Measurements from ENCODE around the gene TSPO2.
A peak's percentile ranks its signal among the peaks of the same experiment; 100 is the strongest.

Gene TSPO2

GRCh38 chr6:41049955-41050354 is 7.7 kb downstream of the TSPO2 start:
- no peak for DNase-seq
- Histone ChIP-seq H3K4me2 (ENCODE audit: insufficient read depth, low read length) (no peak overlapping the region), H3K27ac (ENCODE audit: low read length) (no peak overlapping the region)

GRCh38 chr6:41050536-41050935 is 8.3 kb downstream of the TSPO2 start:
- TF ChIP-seq, protein P1, sequence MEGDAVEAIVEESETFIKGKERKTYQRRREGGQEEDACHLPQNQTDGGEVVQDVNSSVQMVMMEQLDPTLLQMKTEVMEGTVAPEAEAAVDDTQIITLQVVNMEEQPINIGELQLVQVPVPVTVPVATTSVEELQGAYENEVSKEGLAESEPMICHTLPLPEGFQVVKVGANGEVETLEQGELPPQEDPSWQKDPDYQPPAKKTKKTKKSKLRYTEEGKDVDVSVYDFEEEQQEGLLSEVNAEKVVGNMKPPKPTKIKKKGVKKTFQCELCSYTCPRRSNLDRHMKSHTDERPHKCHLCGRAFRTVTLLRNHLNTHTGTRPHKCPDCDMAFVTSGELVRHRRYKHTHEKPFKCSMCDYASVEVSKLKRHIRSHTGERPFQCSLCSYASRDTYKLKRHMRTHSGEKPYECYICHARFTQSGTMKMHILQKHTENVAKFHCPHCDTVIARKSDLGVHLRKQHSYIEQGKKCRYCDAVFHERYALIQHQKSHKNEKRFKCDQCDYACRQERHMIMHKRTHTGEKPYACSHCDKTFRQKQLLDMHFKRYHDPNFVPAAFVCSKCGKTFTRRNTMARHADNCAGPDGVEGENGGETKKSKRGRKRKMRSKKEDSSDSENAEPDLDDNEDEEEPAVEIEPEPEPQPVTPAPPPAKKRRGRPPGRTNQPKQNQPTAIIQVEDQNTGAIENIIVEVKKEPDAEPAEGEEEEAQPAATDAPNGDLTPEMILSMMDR (IDR thresholded peaks at IDR 0.05; ENCODE audit: borderline replicate concordance, extremely low read depth, low read length, poor library complexity, severe bottlenecking): no peak
- TF ChIP-seq EZH2 (IDR thresholded peaks at IDR 0.05; ENCODE audit: borderline replicate concordance, low read depth, low read length, severe bottlenecking): no peak
- Histone ChIP-seq H3K4me1 (ENCODE audit: insufficient read depth, low read length) (peaks cover 14% of the 10 kb centered on the region), H3K79me2 (ENCODE audit: insufficient read depth, low read length) (no peaks in the 10 kb centered on the region), H3K4me2 (ENCODE audit: insufficient read depth, low read length) (no peak overlapping the region), H4K20me1 (ENCODE audit: insufficient read depth, low read length) (no peaks in the 10 kb centered on the region), H3K9ac (ENCODE audit: low read depth, low read length) (no peak overlapping the region), H3K4me3 (ENCODE audit: low read depth in 1 of 2, low read length in 2 of 2) (no peak overlapping the region), H3K27ac (ENCODE audit: low read length) (no peak overlapping the region), H3K9me3 (ENCODE audit: insufficient read depth, low read length, severe bottlenecking) (no peaks in the 10 kb centered on the region), H2AFZ (ENCODE audit: low read depth, low read length) (no peak overlapping the region), H3K36me3 (ENCODE audit: insufficient read depth, low read length) (no peaks in the 10 kb centered on the region), H3K27me3 (ENCODE audit: insufficient read depth, low read length, poor library complexity) (no peaks in the 10 kb centered on the region)
- ATAC-seq (ENCODE audit: insufficient read depth, low read depth): no peak
- DNase-seq: no peak

More at GRCh38 chr6:41049955-41050354, 7.7 kb downstream of the TSPO2 start:
- H3K4me1 ChIP-seq (ENCODE audit: insufficient read depth, low read length): peaks cover 14% of the 10 kb centered on the region
- no peak for ATAC-seq (ENCODE audit: insufficient read depth, low read depth)
- H4K20me1 ChIP-seq (ENCODE audit: insufficient read depth, low read length): no peaks in the 10 kb centered on the region
- no peaks in the 10 kb centered on the region for H3K27me3 ChIP-seq (ENCODE audit: insufficient read depth, low read length, poor library complexity)
- H3K79me2 ChIP-seq (ENCODE audit: insufficient read depth, low read length): no peaks in the 10 kb centered on the region
- no peak overlapping the region for H2AFZ ChIP-seq (ENCODE audit: low read depth, low read length)
- H3K9me3 ChIP-seq (ENCODE audit: insufficient read depth, low read length, severe bottlenecking): no peaks in the 10 kb centered on the region
- H3K36me3 ChIP-seq (ENCODE audit: insufficient read depth, low read length): no peaks in the 10 kb centered on the region
- no peak overlapping the region for H3K4me3 ChIP-seq (ENCODE audit: low read depth in 1 of 2, low read length in 2 of 2)
- no peak for TF ChIP-seq EZH2 (IDR thresholded peaks at IDR 0.05; ENCODE audit: borderline replicate concordance, low read depth, low read length, severe bottlenecking)
- TF ChIP-seq, protein P1 (IDR thresholded peaks at IDR 0.05; ENCODE audit: borderline replicate concordance, extremely low read depth, low read length, poor library complexity, severe bottlenecking): no peak
- H3K9ac ChIP-seq (ENCODE audit: low read depth, low read length): no peak overlapping the region

DNA sequence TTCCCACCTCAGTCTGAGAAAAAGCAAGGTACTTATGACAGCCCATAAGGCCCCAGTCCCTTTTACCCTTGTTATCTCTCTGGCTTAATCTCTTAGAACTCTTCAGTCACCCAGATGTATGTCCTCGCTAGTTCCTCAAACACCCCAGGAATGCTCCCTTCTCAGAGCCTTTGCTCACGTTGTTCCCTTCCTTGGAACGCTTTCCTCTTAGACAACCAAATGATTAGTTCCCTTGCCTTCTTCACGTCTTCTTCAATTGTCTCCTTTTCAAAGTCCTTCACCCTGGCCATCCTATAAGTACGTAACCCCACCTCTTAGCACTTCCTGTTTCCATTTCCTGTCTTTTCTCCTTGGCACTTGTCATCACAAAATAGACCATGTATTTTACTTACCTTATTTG is 9.6 kb downstream of the TSPO2 start:
- no peaks in the 10 kb centered on the region for H3K36me3 ChIP-seq (ENCODE audit: insufficient read depth, low read length)
- H3K27ac ChIP-seq (ENCODE audit: low read length): peak overlapping the region; percentile 7
- H4K20me1 ChIP-seq (ENCODE audit: insufficient read depth, low read length): no peaks in the 10 kb centered on the region
- no peak overlapping the region for H3K9ac ChIP-seq (ENCODE audit: low read depth, low read length)
- no peaks in the 10 kb centered on the region for H3K27me3 ChIP-seq (ENCODE audit: insufficient read depth, low read length, poor library complexity)
- ATAC-seq (ENCODE audit: insufficient read depth, low read depth) (peak; percentile 65; the same call in 2 of the 3 replicates), DNase-seq (no peak)
- H3K79me2 ChIP-seq (ENCODE audit: insufficient read depth, low read length): no peaks in the 10 kb centered on the region
- no peaks in the 10 kb centered on the region for H3K9me3 ChIP-seq (ENCODE audit: insufficient read depth, low read length, severe bottlenecking)
- peaks cover 14% of the 10 kb centered on the region for H3K4me1 ChIP-seq (ENCODE audit: insufficient read depth, low read length)
- TF ChIP-seq EZH2 (IDR thresholded peaks at IDR 0.05; ENCODE audit: borderline replicate concordance, low read depth, low read length, severe bottlenecking): no peak
- peak overlapping the region; percentile 29 for H2AFZ ChIP-seq (ENCODE audit: low read depth, low read length)
- no peak overlapping the region for H3K4me3 ChIP-seq (ENCODE audit: low read depth in 1 of 2, low read length in 2 of 2)
- no peak overlapping the region for H3K4me2 ChIP-seq (ENCODE audit: insufficient read depth, low read length)

GRCh38 chr6:41053041-41053440 is 10.8 kb downstream of the TSPO2 start, which contains the start of gene APOBEC2:
TSS of gene APOBEC2 (plus strand) at chr6:41053202. CDS start at chr6:41053348, 146 bp downstream.
- Histone ChIP-seq H3K9ac (ENCODE audit: low read depth, low read length) (no peak within 1 kb of the TSS), H3K36me3 (ENCODE audit: insufficient read depth, low read length) (no peaks in the 10 kb centered on the region), H3K4me3 (ENCODE audit: low read depth in 1 of 2, low read length in 2 of 2) (no peak within 1 kb of the TSS), H2AFZ (ENCODE audit: low read depth, low read length) (peak within 1 kb of the TSS; percentile 29), H4K20me1 (ENCODE audit: insufficient read depth, low read length) (no peaks in the 10 kb centered on the region), H3K4me2 (ENCODE audit: insufficient read depth, low read length) (no peak within 1 kb of the TSS), H3K9me3 (ENCODE audit: insufficient read depth, low read length, severe bottlenecking) (no peaks in the 10 kb centered on the region), H3K4me1 (ENCODE audit: insufficient read depth, low read length) (peaks cover 14% of the 10 kb centered on the region), H3K27ac (ENCODE audit: low read length) (peak within 1 kb of the TSS; percentile 7), H3K79me2 (ENCODE audit: insufficient read depth, low read length) (no peaks in the 10 kb centered on the region), H3K27me3 (ENCODE audit: insufficient read depth, low read length, poor library complexity) (no peaks in the 10 kb centered on the region)
- ATAC-seq (ENCODE audit: insufficient read depth, low read depth) (no peak), DNase-seq (no peak)
- TF ChIP-seq, protein P1 (IDR thresholded peaks at IDR 0.05; ENCODE audit: borderline replicate concordance, extremely low read depth, low read length, poor library complexity, severe bottlenecking): no peak
- TF ChIP-seq EZH2 (IDR thresholded peaks at IDR 0.05; ENCODE audit: borderline replicate concordance, low read depth, low read length, severe bottlenecking): no peak
